Activated T-helper 1 cell treated with anti-CD3 and anti-CD28 coated beads, Interleukin-12 subunit alpha, Interleukin-12 subunit beta, Interleukin-2, Interleukin-4 antibody, amounts not matched to agents 30 ng/mL and 10 ng/mL and 1 ng/mL, durations not matched to agents 14 hours and 24 hours and 36 hours (primary cell): ENCODE measurements around the gene DNMT3L. TPM values are rescaled to one million over a fixed set of nuclear protein-coding genes. Genes with fewer than 3 reads are reported as not detected.
"Not testable (repeated sequence)": the region's sequence is repeated elsewhere in the genome, so short reads cannot be mapped to it uniquely, and the experiment has no call there.

Source experiments
- DNase-seq: peaks from one replicate; pipeline ENCODE4 v3.0.0; 2021; ENCODE audit warnings: low spot score
- H3K27ac Mint-ChIP-seq: one replicate; pipeline ENCODE4 v1.8.0; 2021; ENCODE audit warnings: mild to moderate bottlenecking, mixed read lengths
- H3K27me3 Mint-ChIP-seq: one replicate; pipeline ENCODE4 v1.8.0; 2022; ENCODE audit warnings: mild to moderate bottlenecking, moderate library complexity, mixed read lengths; ENCODE audit not compliant: insufficient read depth
- H3K36me3 Mint-ChIP-seq: one replicate; pipeline ENCODE4 v1.8.0; 2021; ENCODE audit warnings: low read depth, mixed read lengths
- H3K4me1 Mint-ChIP-seq: one replicate; pipeline ENCODE4 v1.8.0; 2021; ENCODE audit warnings: low read depth, mixed read lengths
- H3K4me3 Mint-ChIP-seq: one replicate; pipeline ENCODE4 v1.8.0; 2021; ENCODE audit warnings: mild to moderate bottlenecking, moderate library complexity, mixed read lengths
- H3K9me3 Mint-ChIP-seq: one replicate; pipeline ENCODE4 v1.8.0; 2021; ENCODE audit warnings: mixed read lengths
- intact Hi-C: fragments of 100-400 bp; cut with micrococcal nuclease; formaldehyde crosslinking; loops from one replicate; pipeline ENCODE4 v1.15.1; 2024
- total RNA-seq: library from RNA; stranded (reverse); gene quantifications from 2 replicates; pipeline ENCODE4 v1.2.3, GENCODE V29; 2022

The DNMT3L gene
- total RNA-seq, 1 donor from 2014 or later, result not detected

- intact Hi-C loops, H3K9me3 Mint-ChIP-seq, H3K36me3 Mint-ChIP-seq, H3K27ac Mint-ChIP-seq, H3K4me1 Mint-ChIP-seq, H3K27me3 Mint-ChIP-seq, DNase-seq, H3K4me3 Mint-ChIP-seq: not testable (repeated sequence)
These were observed 20.9 kb downstream of the DNMT3L start, which contains the start of gene ICOSLG for GRCh38 chr21:44240842-44241241. ICOSLG (minus strand) TSS chr21:44240943; CDS start chr21:44240817, 126 bp downstream.

GRCh38 chr21:44240353-44240752 is 21.3 kb downstream of the DNMT3L start:
- not testable (repeated sequence) for H3K27me3 Mint-ChIP-seq, H3K9me3 Mint-ChIP-seq

GRCh38 chr21:44229561-44229960 is 32.1 kb downstream of the DNMT3L start:
- H3K4me1 Mint-ChIP-seq, H3K9me3 Mint-ChIP-seq, intact Hi-C loops, H3K27ac Mint-ChIP-seq, H3K4me3 Mint-ChIP-seq, H3K27me3 Mint-ChIP-seq, DNase-seq, H3K36me3 Mint-ChIP-seq: not testable (repeated sequence)

More at GRCh38 chr21:44240353-44240752, 21.3 kb downstream of the DNMT3L start:
- H3K4me1 Mint-ChIP-seq, H3K27ac Mint-ChIP-seq, H3K36me3 Mint-ChIP-seq, DNase-seq, H3K4me3 Mint-ChIP-seq, intact Hi-C loops: not testable (repeated sequence)

- H3K27ac Mint-ChIP-seq, intact Hi-C loops, H3K36me3 Mint-ChIP-seq, DNase-seq, H3K27me3 Mint-ChIP-seq, H3K4me3 Mint-ChIP-seq, H3K9me3 Mint-ChIP-seq, H3K4me1 Mint-ChIP-seq: not testable (repeated sequence)
These were observed 33.6 kb downstream of the DNMT3L start for GRCh38 chr21:44228109-44228508.

- H3K4me3 Mint-ChIP-seq, H3K4me1 Mint-ChIP-seq, H3K36me3 Mint-ChIP-seq, intact Hi-C loops, H3K27me3 Mint-ChIP-seq, H3K9me3 Mint-ChIP-seq, H3K27ac Mint-ChIP-seq, DNase-seq: not testable (repeated sequence)
These were observed 34.1 kb downstream of the DNMT3L start for GRCh38 chr21:44227614-44228013.

- intact Hi-C loops, H3K4me1 Mint-ChIP-seq: not testable (repeated sequence)
These were observed 36.1 kb downstream of the DNMT3L start for GRCh38 chr21:44225605-44226004.

GRCh38 chr21:44223334-44223733 is 38.4 kb downstream of the DNMT3L start:
- H3K9me3 Mint-ChIP-seq, DNase-seq, H3K27me3 Mint-ChIP-seq, intact Hi-C loops, H3K36me3 Mint-ChIP-seq, H3K4me3 Mint-ChIP-seq, H3K27ac Mint-ChIP-seq, H3K4me1 Mint-ChIP-seq: not testable (repeated sequence)

More at GRCh38 chr21:44225605-44226004, 36.1 kb downstream of the DNMT3L start:
- H3K4me3 Mint-ChIP-seq, H3K27ac Mint-ChIP-seq, H3K36me3 Mint-ChIP-seq, H3K9me3 Mint-ChIP-seq, DNase-seq, H3K27me3 Mint-ChIP-seq: not testable (repeated sequence)

GRCh38 chr21:44220674-44221073 is 41.0 kb downstream of the DNMT3L start:
- H3K36me3 Mint-ChIP-seq, DNase-seq, H3K27ac Mint-ChIP-seq, H3K9me3 Mint-ChIP-seq, H3K4me3 Mint-ChIP-seq, H3K4me1 Mint-ChIP-seq, intact Hi-C loops, H3K27me3 Mint-ChIP-seq: not testable (repeated sequence)

- H3K4me1 Mint-ChIP-seq, H3K27me3 Mint-ChIP-seq, H3K36me3 Mint-ChIP-seq, H3K4me3 Mint-ChIP-seq, intact Hi-C loops, DNase-seq, H3K9me3 Mint-ChIP-seq, H3K27ac Mint-ChIP-seq: not testable (repeated sequence)
These were observed 43.2 kb downstream of the DNMT3L start for GRCh38 chr21:44218461-44218860.

GRCh38 chr21:44211978-44212377 is 49.7 kb downstream of the DNMT3L start:
- H3K4me3 Mint-ChIP-seq, intact Hi-C loops, DNase-seq, H3K4me1 Mint-ChIP-seq, H3K9me3 Mint-ChIP-seq, H3K27me3 Mint-ChIP-seq, H3K36me3 Mint-ChIP-seq, H3K27ac Mint-ChIP-seq: not testable (repeated sequence)

- H3K4me1 Mint-ChIP-seq, H3K36me3 Mint-ChIP-seq, intact Hi-C loops, H3K4me3 Mint-ChIP-seq, DNase-seq, H3K9me3 Mint-ChIP-seq, H3K27ac Mint-ChIP-seq, H3K27me3 Mint-ChIP-seq: not testable (repeated sequence)
These were observed 50.1 kb downstream of the DNMT3L start for GRCh38 chr21:44211574-44211973.

GRCh38 chr21:44207860-44208646 is 53.6 kb downstream of the DNMT3L start:
- not testable (repeated sequence) for H3K27me3 Mint-ChIP-seq, DNase-seq

GRCh38 chr21:44206698-44207676 is 54.7 kb downstream of the DNMT3L start:
- H3K4me1 Mint-ChIP-seq, H3K4me3 Mint-ChIP-seq, H3K27me3 Mint-ChIP-seq, H3K9me3 Mint-ChIP-seq, intact Hi-C loops, H3K27ac Mint-ChIP-seq, H3K36me3 Mint-ChIP-seq, DNase-seq: not testable (repeated sequence)

More at GRCh38 chr21:44207860-44208646, 53.6 kb downstream of the DNMT3L start:
- H3K9me3 Mint-ChIP-seq, H3K36me3 Mint-ChIP-seq, H3K4me3 Mint-ChIP-seq, intact Hi-C loops, H3K4me1 Mint-ChIP-seq, H3K27ac Mint-ChIP-seq: not testable (repeated sequence)
